Esophagus squamous epithelium (tissue), 5 donors: ENCODE results near the gene CDKN2B-AS1. TPM values are rescaled to one million over a fixed set of nuclear protein-coding genes. Genes with fewer than 3 reads are reported as not detected.

Experiments
- DNase-seq: peaks from one replicate; lab custom pipeline; 2025; lab: John Stamatoyannopoulos, UW
- H3K27ac ChIP-seq, 4 donors: fragments of 200-600 bp; sonication (generic); one replicate each; pipeline ENCODE4 v1.5.1; 2016 to 2019; ENCODE audit warnings: mild to moderate bottlenecking in 1 of 4
- H3K27me3 ChIP-seq, 4 donors: fragments of 200-600 bp; sonication (generic); 1 replicate in 3 of 4; 2 replicates in 1 of 4; pipeline versions ENCODE4 v1.5.1 to v1.6.0; 2017 to 2021; ENCODE audit warnings: antibody characterized with exemption in 1 of 4
- H3K36me3 ChIP-seq, 3 donors: fragments of 200-600 bp; sonication (generic); one replicate each; pipeline ENCODE4 v1.5.1; 2016 to 2019
- H3K4me1 ChIP-seq, 3 donors: fragments of 200-600 bp; sonication (generic); one replicate each; pipeline ENCODE4 v1.5.1; 2017 to 2019
- H3K4me3 ChIP-seq, 4 donors: fragments of 200-600 bp; sonication (generic); 1 replicate in 3 of 4; 2 replicates in 1 of 4; pipeline ENCODE4 v1.5.1; 2016 to 2019; ENCODE audit warnings: mild to moderate bottlenecking in 2 of 4, moderate library complexity in 1 of 4
- H3K9me3 ChIP-seq, 3 donors: fragments of 200-600 bp; sonication (generic); one replicate each; pipeline ENCODE4 v1.5.1; 2016 to 2019
- POLR2A ChIP-seq, 4 donors: fragments of 450-650 bp; IDR thresholded peaks; one replicate each; pipeline ENCODE4 v1.6.1; 2017; ENCODE audit warnings: antibody characterized with exemption in 4 of 4, mild to moderate bottlenecking in 4 of 4, moderate library complexity in 3 of 4
- WGBS, 2 donors: methylation state at CpG; one replicate each; pipeline ENCODE4 v1.1.5; 2018; 5-methylcytosine and 5-hydroxymethylcytosine counted together
- intact Hi-C: fragments of 100-400 bp; cut with DNase I; formaldehyde crosslinking; loops from one replicate; pipeline ENCODE4 v1.15.0; 2022
- total RNA-seq, 4 donors: library from RNA; depleted of rRNA; stranded (reverse); fragments of >200 nt; gene quantifications; one replicate each; pipeline ENCODE4 v1.1.0, GENCODE V29; 2016
- TF ChIP-seq, protein P1 (sequence below), 6 experiments: fragments of 450-650 bp in 4 of 6; fragments of 200-600 bp in 2 of 6; sonication (generic) in 2 of 6; IDR thresholded peaks; one replicate each; pipeline ENCODE4 v1.5.1; 2016 to 2019; ENCODE audit warnings: antibody characterized with exemption in 6 of 6, mild to moderate bottlenecking in 4 of 6, moderate library complexity in 4 of 6
- donor health status: DM: yes; HTN: yes; CAD: no.

The CDKN2B-AS1 gene
- total RNA-seq, 4 donors from 2014 or later, result 0.48 to 1.7 (median 0.80) TPM

DNA sequence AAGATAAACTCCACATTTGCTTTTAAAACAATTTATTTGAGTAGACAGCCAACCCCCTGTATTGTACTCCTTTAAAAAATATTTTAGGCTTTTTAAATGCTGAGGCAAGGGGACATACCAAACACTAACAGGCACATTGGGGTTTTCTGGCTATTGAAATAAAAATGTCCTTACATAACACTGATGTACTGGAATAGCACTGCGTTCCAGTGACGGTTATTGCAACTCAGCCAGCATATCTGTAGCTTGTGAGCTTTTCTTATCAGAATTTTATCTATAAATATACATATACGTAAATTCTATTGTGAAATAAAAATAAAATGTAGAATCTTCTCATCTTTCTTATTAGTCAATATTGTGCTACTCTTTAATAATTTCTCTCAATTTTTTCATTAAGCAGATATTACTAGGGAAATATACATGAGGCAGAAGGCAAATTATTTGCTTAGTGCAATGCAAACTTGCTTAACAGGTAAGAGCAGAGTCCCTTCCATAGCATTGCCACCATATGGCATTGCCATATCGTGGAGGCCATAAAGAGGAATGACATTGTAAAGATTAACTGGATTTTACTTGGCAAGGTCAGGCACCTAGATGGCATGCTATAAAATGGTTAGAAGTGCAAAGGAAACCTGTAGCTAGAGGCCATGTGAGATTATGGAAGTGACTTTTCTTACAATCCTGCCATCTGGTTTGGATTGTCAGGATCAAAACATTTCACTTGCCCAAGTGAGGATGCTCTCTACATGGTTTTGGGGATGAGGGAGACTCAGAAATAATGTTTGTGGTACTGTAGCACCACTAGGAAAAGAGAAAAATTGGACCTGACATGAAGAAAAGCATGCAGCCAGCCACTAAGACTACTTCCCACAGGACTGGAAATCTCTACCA is 109.3 kb downstream of the CDKN2B-AS1 start:
- no peak for DNase-seq
- Histone ChIP-seq H3K4me1 (peaks cover 0 to 26% (median 3%) of the 10 kb centered on the region in 3 donors), H3K9me3 (no peaks in the 10 kb centered on the region), H3K36me3 (no peaks in the 10 kb centered on the region), H3K4me3 (no peak overlapping the region), H3K27ac (peak overlapping the region in 2 of 4 donors; percentile 8 to 45), H3K27me3 (no peaks in the 10 kb centered on the region)
- intact Hi-C loops, result no loop called here
- 78% methylated on average over 4 of the region's 4 CpGs for WGBS, 2 donors
- no peak for TF ChIP-seq POLR2A (IDR thresholded peaks at IDR 0.05)
- TF ChIP-seq, protein P1, sequence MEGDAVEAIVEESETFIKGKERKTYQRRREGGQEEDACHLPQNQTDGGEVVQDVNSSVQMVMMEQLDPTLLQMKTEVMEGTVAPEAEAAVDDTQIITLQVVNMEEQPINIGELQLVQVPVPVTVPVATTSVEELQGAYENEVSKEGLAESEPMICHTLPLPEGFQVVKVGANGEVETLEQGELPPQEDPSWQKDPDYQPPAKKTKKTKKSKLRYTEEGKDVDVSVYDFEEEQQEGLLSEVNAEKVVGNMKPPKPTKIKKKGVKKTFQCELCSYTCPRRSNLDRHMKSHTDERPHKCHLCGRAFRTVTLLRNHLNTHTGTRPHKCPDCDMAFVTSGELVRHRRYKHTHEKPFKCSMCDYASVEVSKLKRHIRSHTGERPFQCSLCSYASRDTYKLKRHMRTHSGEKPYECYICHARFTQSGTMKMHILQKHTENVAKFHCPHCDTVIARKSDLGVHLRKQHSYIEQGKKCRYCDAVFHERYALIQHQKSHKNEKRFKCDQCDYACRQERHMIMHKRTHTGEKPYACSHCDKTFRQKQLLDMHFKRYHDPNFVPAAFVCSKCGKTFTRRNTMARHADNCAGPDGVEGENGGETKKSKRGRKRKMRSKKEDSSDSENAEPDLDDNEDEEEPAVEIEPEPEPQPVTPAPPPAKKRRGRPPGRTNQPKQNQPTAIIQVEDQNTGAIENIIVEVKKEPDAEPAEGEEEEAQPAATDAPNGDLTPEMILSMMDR (IDR thresholded peaks at IDR 0.05), result no peak

DNA sequence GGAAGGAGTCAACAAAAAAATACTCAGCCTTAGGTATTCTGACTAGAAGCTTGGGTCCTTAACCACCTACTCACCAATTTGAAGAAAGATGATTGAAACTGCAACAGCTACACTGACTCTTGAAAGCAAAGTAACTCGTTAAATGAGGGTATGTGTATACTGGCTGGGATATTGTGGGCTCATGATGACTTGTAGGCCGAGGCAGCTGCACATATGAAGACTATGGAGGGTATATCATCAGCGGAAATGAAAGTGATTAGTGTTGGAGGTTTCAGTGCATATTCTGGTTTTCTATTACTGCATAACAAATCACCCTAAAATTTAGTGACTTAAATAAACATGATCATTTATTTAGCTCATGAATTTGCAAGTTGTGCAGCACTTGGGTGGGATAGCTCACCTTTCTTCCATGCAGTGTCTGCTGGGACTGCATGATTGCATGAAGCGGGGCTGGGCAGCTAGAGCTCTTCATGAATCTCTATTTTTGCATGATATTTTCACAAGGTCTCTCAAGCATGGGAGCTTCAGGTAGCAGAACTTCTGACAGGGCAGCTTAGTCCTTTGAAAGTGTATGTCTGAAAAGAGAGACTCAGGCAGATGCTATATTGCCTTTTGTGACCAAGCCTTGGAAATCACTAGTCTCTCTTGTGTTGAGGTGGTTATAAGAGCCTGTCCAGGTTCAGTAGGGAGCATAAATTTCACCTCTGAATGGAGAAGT is 110.6 kb downstream of the CDKN2B-AS1 start:
- TF ChIP-seq POLR2A (IDR thresholded peaks at IDR 0.05), result no peak
- WGBS, 2 donors, result 70 to 81% methylated on average over 4 of the region's 4 CpGs

DNA sequence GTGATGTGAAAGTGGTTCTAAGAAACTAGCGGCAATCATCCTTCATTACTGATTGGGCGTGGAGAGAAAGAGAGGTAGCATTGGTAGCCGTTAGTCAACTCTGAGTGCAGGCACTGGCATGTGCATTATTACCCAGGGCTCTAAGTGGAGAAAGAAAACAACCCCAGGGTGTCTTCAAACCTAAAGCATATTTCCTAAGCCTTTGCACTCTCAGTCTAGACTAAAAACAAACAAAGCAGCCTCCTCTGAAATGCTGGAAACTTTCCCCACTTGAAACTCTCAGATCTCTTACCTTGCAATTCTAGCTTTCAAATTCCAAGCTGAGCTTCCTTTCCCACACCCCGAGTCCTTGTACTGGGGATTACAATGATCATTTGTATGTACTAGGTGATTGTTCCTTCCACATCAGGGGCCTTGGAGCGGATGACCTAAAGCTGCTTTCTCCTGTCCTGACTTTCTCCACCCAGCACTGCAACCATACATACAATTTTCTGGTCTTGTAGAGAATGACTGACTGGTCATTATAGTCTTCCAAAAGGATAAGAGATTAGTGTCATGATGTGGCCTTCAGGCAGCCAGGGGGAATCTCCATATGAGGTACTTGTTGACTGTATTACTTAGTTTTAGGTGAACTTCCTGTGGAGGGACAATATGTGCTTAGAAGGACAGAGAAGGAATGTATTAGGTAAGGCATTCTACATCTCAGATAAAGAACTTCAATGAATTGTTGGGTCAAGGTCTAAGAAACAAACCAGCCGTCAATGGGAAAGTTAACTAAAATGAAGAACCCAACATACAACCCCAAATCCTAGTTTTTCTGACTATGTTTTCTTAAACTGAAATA is 112.8 kb downstream of the CDKN2B-AS1 start:
- Histone ChIP-seq H3K9me3 (no peaks in the 10 kb centered on the region), H3K27me3 (no peaks in the 10 kb centered on the region), H3K4me1 (peaks cover 0 to 30% (median 3%) of the 10 kb centered on the region in 3 donors), H3K27ac (peak overlapping the region in 1 of 4 donors; percentile 25), H3K4me3 (no peak overlapping the region), H3K36me3 (no peaks in the 10 kb centered on the region)
- no peak for TF ChIP-seq POLR2A (IDR thresholded peaks at IDR 0.05)
- TF ChIP-seq, protein P1 (IDR thresholded peaks at IDR 0.05), result no peak
- intact Hi-C loops, result no loop called here
- DNase-seq, result no peak
- 60 to 69% methylated on average over 6 of the region's 6 CpGs for WGBS, 2 donors

More for the DNA sequence above, 110.6 kb downstream of the CDKN2B-AS1 start:
- intact Hi-C loops, result no loop called here
- no peaks in the 10 kb centered on the region for H3K36me3 ChIP-seq
- H3K4me3 ChIP-seq, result no peak overlapping the region
- H3K9me3 ChIP-seq, result no peaks in the 10 kb centered on the region
- H3K4me1 ChIP-seq, result peaks cover 0 to 30% (median 3%) of the 10 kb centered on the region in 3 donors
- no peaks in the 10 kb centered on the region for H3K27me3 ChIP-seq
- H3K27ac ChIP-seq, result no peak overlapping the region
- no peak for DNase-seq

DNA sequence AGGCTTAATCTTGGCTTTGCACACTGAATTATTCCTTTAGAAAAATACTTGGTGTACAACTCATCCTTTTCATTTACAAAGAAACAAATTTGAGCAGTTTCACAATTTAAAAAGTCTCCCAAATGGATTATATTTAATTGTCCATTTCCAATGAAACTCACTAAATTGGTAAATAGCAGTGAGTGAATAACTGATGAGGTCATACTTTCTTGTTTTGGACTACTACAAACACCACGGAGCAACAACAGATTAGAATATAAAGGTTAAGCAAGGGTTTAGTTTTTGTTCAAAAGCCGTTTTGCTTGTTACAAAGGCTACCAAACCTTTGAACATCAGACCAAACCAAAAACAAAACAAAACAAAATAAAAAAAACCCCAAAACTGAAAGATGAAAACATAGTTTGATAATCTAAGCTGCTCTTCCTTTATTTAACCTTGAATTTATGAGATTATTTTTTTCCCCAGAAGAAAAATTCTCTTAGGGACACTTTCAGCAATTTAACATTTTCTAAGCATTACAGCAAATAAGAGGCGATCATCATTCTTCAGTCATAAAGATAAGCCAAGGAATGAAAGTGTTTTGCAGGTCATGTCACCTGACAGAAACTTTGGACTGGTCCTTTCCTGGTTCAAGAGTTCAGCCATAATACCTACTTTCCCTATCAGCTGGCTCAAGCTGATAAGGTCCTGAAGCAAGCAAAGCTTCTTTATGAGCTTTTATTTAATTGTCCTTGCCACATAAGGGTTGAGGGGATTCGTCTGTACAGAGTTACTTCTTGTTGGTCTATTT is 114.2 kb downstream of the CDKN2B-AS1 start:
- intact Hi-C loops, result no loop called here
- no peak for DNase-seq
- Histone ChIP-seq H3K36me3 (no peaks in the 10 kb centered on the region), H3K9me3 (no peaks in the 10 kb centered on the region), H3K27ac (peak overlapping the region in 1 of 4 donors; percentile 22), H3K27me3 (no peaks in the 10 kb centered on the region), H3K4me3 (no peak overlapping the region), H3K4me1 (peaks cover 0 to 18% (median 3%) of the 10 kb centered on the region in 3 donors)
- TF ChIP-seq, protein P1 (IDR thresholded peaks at IDR 0.05), result no peak
- TF ChIP-seq POLR2A (IDR thresholded peaks at IDR 0.05), result no peak
- WGBS, 2 donors, result 66 to 79% methylated on average over 4 of the region's 4 CpGs
